Natural killer cell (primary cell): ENCODE data around the gene ROBO1. TPM values are rescaled to one million over a fixed set of nuclear protein-coding genes. Genes with fewer than 3 reads are reported as not detected.

Source experiments
- ATAC-seq, 3 donors: fragments of 150-1000 bp in 2 of 3; fragments of 200-7000 bp in 1 of 3; cut with Tn5 transposase; 1 replicate in 1 of 3; 2 replicates in 2 of 3; pipeline ENCODE4 v1.10.0; 2021; ENCODE audit warnings: mild to moderate bottlenecking in 2 of 3, moderate library complexity in 2 of 3
- DNase-seq, 2 donors: peaks; one replicate each; pipeline versions ENCODE4 v3.0.0 to v3.0.0-alpha.2; 2013 to 2021; ENCODE audit warnings: mixed read lengths in 1 of 2
- H3K27ac ChIP-seq: one replicate; pipeline ENCODE4 v1.5.1; 2013; ENCODE audit warnings: mild to moderate bottlenecking, low read length
- H3K27me3 ChIP-seq: one replicate; pipeline ENCODE4 v1.6.1; 2013; ENCODE audit warnings: low read length; ENCODE audit not compliant: control insufficient read depth, insufficient read depth
- H3K36me3 ChIP-seq: one replicate; pipeline ENCODE4 v1.6.1; 2013; ENCODE audit warnings: low read length; ENCODE audit not compliant: control insufficient read depth, insufficient read depth
- H3K4me1 ChIP-seq: one replicate; pipeline ENCODE4 v1.6.1; 2013; ENCODE audit warnings: low read length; ENCODE audit not compliant: control insufficient read depth, insufficient read depth
- H3K4me3 ChIP-seq: one replicate; pipeline ENCODE4 v1.5.1; 2013; ENCODE audit warnings: low read length
- H3K9me3 ChIP-seq: one replicate; pipeline ENCODE4 v1.6.1; 2013; ENCODE audit warnings: low read length; ENCODE audit not compliant: control insufficient read depth, insufficient read depth
- H3K27ac Mint-ChIP-seq, 2 donors: one replicate each; pipeline ENCODE4 v1.8.0; 2022; ENCODE audit warnings: mild to moderate bottlenecking in 2 of 2, mixed read lengths in 2 of 2, moderate library complexity in 1 of 2
- H3K27me3 Mint-ChIP-seq, 2 donors: one replicate each; pipeline ENCODE4 v1.8.0; 2022; ENCODE audit warnings: low read depth in 2 of 2, mixed read lengths in 2 of 2
- H3K36me3 Mint-ChIP-seq: one replicate; pipeline ENCODE4 v1.8.0; 2022; ENCODE audit warnings: mixed read lengths
- H3K4me1 Mint-ChIP-seq, 2 donors: one replicate each; pipeline ENCODE4 v1.8.0; 2022; ENCODE audit warnings: mixed read lengths in 2 of 2
- H3K4me3 Mint-ChIP-seq: one replicate; pipeline ENCODE4 v1.8.0; 2022; ENCODE audit warnings: mild to moderate bottlenecking, moderate library complexity, mixed read lengths
- H3K9me3 Mint-ChIP-seq, 2 donors: one replicate each; pipeline ENCODE4 v1.8.0; 2022; ENCODE audit warnings: mixed read lengths in 2 of 2
- CTCF ChIP-seq: fragments of 200-600 bp; IDR thresholded peaks from one replicate; pipeline ENCODE4 v1.8.0; 2022; ENCODE audit warnings: antibody characterized with exemption
- WGBS: methylation state at CpG from one replicate; pipeline ENCODE4 v1.1.7; 2013; ENCODE audit warnings: missing lambda C conversion rate; ENCODE audit not compliant: insufficient coverage; 5-methylcytosine and 5-hydroxymethylcytosine counted together
- intact Hi-C: fragments of 100-400 bp; cut with micrococcal nuclease; formaldehyde crosslinking; loops from one replicate; pipeline ENCODE4 v1.14.2; 2022
- total RNA-seq, 4 donors: library from RNA; stranded (reverse); fragments of 120-200 nt in 1 of 4; gene quantifications; one replicate each; pipeline versions ENCODE4 v1.2.3 to v1.2.4, GENCODE V29; 2013 to 2022

The ROBO1 gene
- total RNA-seq, 3 donors from 2014 or later (not counting 1 experiment from before 2014, with no cell fraction given) = 0.07 TPM; not detected in 2

GRCh38 chr3:78644847-78645246 is 1123.0 kb downstream of the ROBO1 start:
- no peaks in the 10 kb centered on the region for H3K36me3 Mint-ChIP-seq
- ATAC-seq (no peak), DNase-seq (no peak)
- no peak overlapping the region for H3K27ac ChIP-seq
- no peaks in the 10 kb centered on the region for H3K4me1 Mint-ChIP-seq
- H3K4me3 Mint-ChIP-seq = no peak overlapping the region
- H3K4me1 ChIP-seq = no peaks in the 10 kb centered on the region
- H3K36me3 ChIP-seq = no peaks in the 10 kb centered on the region
- H3K9me3 Mint-ChIP-seq = no peaks in the 10 kb centered on the region
- no peaks in the 10 kb centered on the region for H3K9me3 ChIP-seq
- TF ChIP-seq CTCF = no peak
- H3K27me3 ChIP-seq = no peaks in the 10 kb centered on the region
- H3K27me3 Mint-ChIP-seq = no peaks in the 10 kb centered on the region
- intact Hi-C loops = no loop called here
- H3K27ac Mint-ChIP-seq = no peak overlapping the region
- 43% methylated on average over 1 of the region's 1 CpG for WGBS
- no peak overlapping the region for H3K4me3 ChIP-seq

- intact Hi-C loops = no loop called here
- H3K4me3 ChIP-seq = no peak overlapping the region
- no peak overlapping the region for H3K27ac ChIP-seq
- Mint-ChIP-seq H3K9me3 (no peaks in the 10 kb centered on the region), H3K36me3 (no peaks in the 10 kb centered on the region), H3K27me3 (no peaks in the 10 kb centered on the region), H3K4me1 (no peaks in the 10 kb centered on the region), H3K27ac (no peak overlapping the region), H3K4me3 (no peak overlapping the region)
- DNase-seq (no peak), ATAC-seq (no peak)
- no peak for TF ChIP-seq CTCF
- no peaks in the 10 kb centered on the region for H3K36me3 ChIP-seq
- no peaks in the 10 kb centered on the region for H3K4me1 ChIP-seq
- peaks cover 4% of the 10 kb centered on the region for H3K9me3 ChIP-seq
- 47% methylated on average over 3 of the region's 3 CpGs for WGBS
- no peaks in the 10 kb centered on the region for H3K27me3 ChIP-seq
Observed at GRCh38 chr3:78642226-78643035, 1125.4 kb downstream of the ROBO1 start.

GRCh38 chr3:78641703-78642102 is 1126.1 kb downstream of the ROBO1 start:
- Mint-ChIP-seq H3K27me3 (no peaks in the 10 kb centered on the region), H3K27ac (no peak overlapping the region), H3K4me1 (no peaks in the 10 kb centered on the region), H3K4me3 (no peak overlapping the region), H3K9me3 (no peaks in the 10 kb centered on the region), H3K36me3 (no peaks in the 10 kb centered on the region)
- peaks cover 4% of the 10 kb centered on the region for H3K9me3 ChIP-seq
- H3K36me3 ChIP-seq = no peaks in the 10 kb centered on the region
- H3K27me3 ChIP-seq = no peaks in the 10 kb centered on the region
- H3K4me1 ChIP-seq = no peaks in the 10 kb centered on the region
- no peak for DNase-seq
- intact Hi-C loops = no loop called here
- 86% methylated on average over 1 of the region's 2 CpGs for WGBS
- no peak for ATAC-seq
- no peak overlapping the region for H3K27ac ChIP-seq
- no peak for TF ChIP-seq CTCF
- H3K4me3 ChIP-seq = no peak overlapping the region

- Mint-ChIP-seq H3K27me3 (no peaks in the 10 kb centered on the region), H3K4me3 (no peak overlapping the region), H3K4me1 (no peaks in the 10 kb centered on the region), H3K36me3 (no peaks in the 10 kb centered on the region), H3K9me3 (no peaks in the 10 kb centered on the region), H3K27ac (no peak overlapping the region)
- no peak for ATAC-seq
- no peaks in the 10 kb centered on the region for H3K36me3 ChIP-seq
- no peak for DNase-seq
- peaks cover 4% of the 10 kb centered on the region for H3K9me3 ChIP-seq
- intact Hi-C loops = no loop called here
- no peak overlapping the region for H3K4me3 ChIP-seq
- no peak overlapping the region for H3K27ac ChIP-seq
- WGBS = 87% methylated on average over 1 of the region's 3 CpGs
- H3K27me3 ChIP-seq = no peaks in the 10 kb centered on the region
- no peak for TF ChIP-seq CTCF
- H3K4me1 ChIP-seq = no peaks in the 10 kb centered on the region
Observed at GRCh38 chr3:78634316-78634715, 1133.5 kb downstream of the ROBO1 start.
